Measurements from ENCODE around the gene IKZF5. TPM values are rescaled to one million over a fixed set of nuclear protein-coding genes. Genes with fewer than 3 reads are reported as not detected.

Gene IKZF5, protein sequence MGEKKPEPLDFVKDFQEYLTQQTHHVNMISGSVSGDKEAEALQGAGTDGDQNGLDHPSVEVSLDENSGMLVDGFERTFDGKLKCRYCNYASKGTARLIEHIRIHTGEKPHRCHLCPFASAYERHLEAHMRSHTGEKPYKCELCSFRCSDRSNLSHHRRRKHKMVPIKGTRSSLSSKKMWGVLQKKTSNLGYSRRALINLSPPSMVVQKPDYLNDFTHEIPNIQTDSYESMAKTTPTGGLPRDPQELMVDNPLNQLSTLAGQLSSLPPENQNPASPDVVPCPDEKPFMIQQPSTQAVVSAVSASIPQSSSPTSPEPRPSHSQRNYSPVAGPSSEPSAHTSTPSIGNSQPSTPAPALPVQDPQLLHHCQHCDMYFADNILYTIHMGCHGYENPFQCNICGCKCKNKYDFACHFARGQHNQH
- 6.6 and 7.8 TPM in 2 replicates for polyA plus RNA-seq (2011; rRNA removed)
- polyA minus RNA-seq (2011; rRNA and poly(A)+ RNA removed) = 4.7 and 6.3 TPM in 2 replicates

DNA sequence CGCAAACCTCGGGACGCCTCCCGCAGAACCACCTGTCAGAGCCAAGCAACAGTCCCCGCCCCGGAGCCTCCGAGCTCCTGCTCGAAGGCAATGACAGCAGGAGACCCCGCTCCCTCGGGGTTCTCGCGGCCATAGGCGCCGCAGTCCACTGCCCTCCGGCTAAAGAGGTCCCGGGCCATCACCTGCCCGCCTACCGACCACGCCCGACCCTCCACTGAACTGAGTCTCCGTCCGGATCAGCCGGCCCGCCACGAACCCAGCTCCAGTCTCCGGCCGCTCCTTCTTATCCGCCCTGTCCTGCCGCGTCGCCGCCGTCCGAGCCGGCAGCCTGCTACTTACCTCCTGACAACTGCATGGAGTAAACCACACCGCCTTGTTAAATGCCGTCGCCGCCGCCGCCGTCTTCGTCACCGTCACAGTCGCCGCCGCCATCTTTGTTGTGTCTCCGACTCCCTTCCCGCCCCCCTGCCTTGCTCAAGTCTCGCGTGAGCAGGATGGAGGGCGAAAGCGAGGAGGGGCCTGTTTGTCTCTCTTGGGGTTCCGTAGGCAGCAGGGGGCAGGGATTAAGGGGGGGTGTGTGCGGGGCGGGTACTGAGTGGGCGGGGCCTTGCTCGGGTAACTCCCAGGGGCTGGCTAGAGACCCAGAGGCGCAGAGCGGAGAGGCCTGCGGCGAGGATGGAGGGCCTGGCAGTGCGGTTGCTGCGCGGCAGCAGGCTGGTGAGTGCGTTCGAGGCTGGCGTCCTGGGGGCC is at the start of gene IKZF5, which contains the start of gene ACADSB:
Gene IKZF5 (minus strand): TSS at position 441 of the 750 bp plus-strand sequence. CDS start 10,170 bp downstream, outside the sequence.
Gene ACADSB (plus strand): TSS at position 652 of the 750 bp plus-strand sequence. CDS start 24 bp downstream, at position 676.
- TF ChIP-seq, protein P1, sequence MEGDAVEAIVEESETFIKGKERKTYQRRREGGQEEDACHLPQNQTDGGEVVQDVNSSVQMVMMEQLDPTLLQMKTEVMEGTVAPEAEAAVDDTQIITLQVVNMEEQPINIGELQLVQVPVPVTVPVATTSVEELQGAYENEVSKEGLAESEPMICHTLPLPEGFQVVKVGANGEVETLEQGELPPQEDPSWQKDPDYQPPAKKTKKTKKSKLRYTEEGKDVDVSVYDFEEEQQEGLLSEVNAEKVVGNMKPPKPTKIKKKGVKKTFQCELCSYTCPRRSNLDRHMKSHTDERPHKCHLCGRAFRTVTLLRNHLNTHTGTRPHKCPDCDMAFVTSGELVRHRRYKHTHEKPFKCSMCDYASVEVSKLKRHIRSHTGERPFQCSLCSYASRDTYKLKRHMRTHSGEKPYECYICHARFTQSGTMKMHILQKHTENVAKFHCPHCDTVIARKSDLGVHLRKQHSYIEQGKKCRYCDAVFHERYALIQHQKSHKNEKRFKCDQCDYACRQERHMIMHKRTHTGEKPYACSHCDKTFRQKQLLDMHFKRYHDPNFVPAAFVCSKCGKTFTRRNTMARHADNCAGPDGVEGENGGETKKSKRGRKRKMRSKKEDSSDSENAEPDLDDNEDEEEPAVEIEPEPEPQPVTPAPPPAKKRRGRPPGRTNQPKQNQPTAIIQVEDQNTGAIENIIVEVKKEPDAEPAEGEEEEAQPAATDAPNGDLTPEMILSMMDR (IDR thresholded peaks at IDR 0.05; ENCODE audit: low read depth, low read length) = no peak
- Histone ChIP-seq H3K9me3 (ENCODE audit: control insufficient read depth, insufficient read depth, low read length) (peaks cover 4% of the 10 kb centered on the region; the same call in 1 of the 2 replicates), H3K4me3 (ENCODE audit: low read depth, low read length) (peak within 1 kb of the TSS; percentile 91), H3K27ac (ENCODE audit: low read depth, low read length) (peak within 1 kb of the TSS; percentile 73), H3K27me3 (ENCODE audit: control insufficient read depth, insufficient read depth, low read length) (no peaks in the 10 kb centered on the region)
- ChIA-PET CTCF (interaction anchor here (1.5 to 2.1 kb wide), 3 partner anchors 27 to 125 kb away, joined by 3 to 24 read pairs (median 4); partner anchors contain the start of gene PSTK), POLR2A (interaction anchor here (0.5 to 1.4 kb wide), 4 partner anchors 9 to 54 kb away, joined by 3 to 11 read pairs (median 5); partner anchors contain the start of gene C10orf88)
- DNase-seq (ENCODE audit: low read depth, low spot score) = peak; percentile 95

DNA sequence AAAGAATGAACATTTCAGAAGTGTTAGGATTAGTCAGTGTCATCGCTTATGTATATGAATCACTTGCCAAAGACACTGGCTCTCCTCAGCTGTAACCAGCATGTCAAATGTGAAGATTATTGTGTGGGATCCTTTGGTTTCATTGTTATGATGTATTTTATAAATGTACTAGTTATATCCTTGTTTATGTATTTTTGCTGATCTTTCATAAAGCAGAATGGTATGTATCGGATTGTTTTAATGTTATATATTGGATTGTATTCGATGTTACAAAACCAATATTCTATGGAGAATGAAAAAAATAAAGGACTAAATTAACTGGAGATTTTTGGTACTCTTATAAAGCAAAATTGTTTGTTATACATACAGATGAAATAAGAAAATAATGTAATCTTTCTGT is 49.4 kb upstream of the IKZF5 start:
- CTCF ChIA-PET = no interaction called here
- POLR2A ChIA-PET = no interaction called here
- H3K9me3 ChIP-seq (ENCODE audit: control insufficient read depth, insufficient read depth, low read length) = no peaks in the 10 kb centered on the region
- no peak for DNase-seq (ENCODE audit: low read depth, low spot score)
- no peaks in the 10 kb centered on the region for H3K27me3 ChIP-seq (ENCODE audit: control insufficient read depth, insufficient read depth, low read length)
- no peak overlapping the region for H3K27ac ChIP-seq (ENCODE audit: low read depth, low read length)
- no peak overlapping the region for H3K4me3 ChIP-seq (ENCODE audit: low read depth, low read length)
- TF ChIP-seq, protein P1 (IDR thresholded peaks at IDR 0.05; ENCODE audit: low read depth, low read length) = no peak

DNA sequence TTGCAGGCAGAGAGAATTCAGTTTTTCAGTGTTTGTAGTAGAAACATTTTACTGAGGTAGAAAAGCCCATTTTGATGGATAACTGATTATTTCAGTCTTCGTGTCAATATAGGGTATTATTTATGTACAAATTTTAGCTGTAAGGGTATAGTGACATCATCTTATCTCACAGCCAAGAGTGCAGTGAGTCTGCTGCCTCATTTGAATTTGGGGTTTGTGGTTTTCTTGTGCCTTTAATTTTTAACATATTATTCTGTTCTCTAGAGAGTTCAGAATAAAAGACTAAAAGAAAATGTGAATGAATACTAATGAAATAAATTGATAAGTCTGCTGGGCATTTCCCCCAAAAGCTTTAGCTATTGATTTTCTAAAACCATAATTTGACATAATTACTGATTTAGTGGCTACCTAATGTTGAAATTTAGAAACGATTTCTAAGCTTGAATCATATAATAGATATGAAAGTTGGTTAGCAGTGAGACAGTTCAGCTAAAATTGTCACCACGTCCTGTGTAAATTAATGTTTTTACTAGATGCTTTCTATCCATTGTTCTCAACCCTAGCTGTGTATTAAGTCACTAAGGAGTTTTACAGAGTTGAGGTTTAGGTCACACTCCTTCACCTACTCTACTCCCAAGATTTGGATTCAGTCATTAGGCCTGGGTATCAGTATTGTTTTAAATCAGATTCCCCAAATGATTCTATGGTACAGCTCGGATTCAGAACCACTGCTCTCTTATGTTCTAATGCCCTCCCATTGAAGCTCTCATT is 37.6 kb upstream of the IKZF5 start:
- TF ChIP-seq, protein P1 (IDR thresholded peaks at IDR 0.05; ENCODE audit: low read depth, low read length) = no peak
- POLR2A ChIA-PET = no interaction called here
- CTCF ChIA-PET = interaction anchor here (0.8 to 2.3 kb wide), 7 partner anchors 25 to 536 kb away, joined by 3 to 13 read pairs (median 6); no protein-coding TSS in a partner anchor

GRCh38 chr10:123044391-123044790 is 35.8 kb upstream of the IKZF5 start:
- CTCF ChIA-PET = interaction anchor here (0.6 to 2.6 kb wide), 10 partner anchors 8 to 1345 kb away, joined by 3 to 17 read pairs (median 4); partner anchors contain the start of gene BUB3
- no peak for DNase-seq (ENCODE audit: low read depth, low spot score)
- H3K4me3 ChIP-seq (ENCODE audit: low read depth, low read length) = no peak overlapping the region
- no peaks in the 10 kb centered on the region for H3K9me3 ChIP-seq (ENCODE audit: control insufficient read depth, insufficient read depth, low read length)
- POLR2A ChIA-PET = no interaction called here
- TF ChIP-seq, protein P1 (IDR thresholded peaks at IDR 0.05; ENCODE audit: low read depth, low read length) = no peak
- H3K27ac ChIP-seq (ENCODE audit: low read depth, low read length) = no peak overlapping the region
- no peaks in the 10 kb centered on the region for H3K27me3 ChIP-seq (ENCODE audit: control insufficient read depth, insufficient read depth, low read length)

More for the DNA sequence above, 37.6 kb upstream of the IKZF5 start:
- Histone ChIP-seq H3K4me3 (ENCODE audit: low read depth, low read length) (no peak overlapping the region), H3K9me3 (ENCODE audit: control insufficient read depth, insufficient read depth, low read length) (no peaks in the 10 kb centered on the region), H3K27ac (ENCODE audit: low read depth, low read length) (no peak overlapping the region), H3K27me3 (ENCODE audit: control insufficient read depth, insufficient read depth, low read length) (no peaks in the 10 kb centered on the region)
- no peak for DNase-seq (ENCODE audit: low read depth, low spot score)

Measured in AG04450 (cell line).